H9 (cell line): ENCODE data around the gene CARMIL3. TPM values are rescaled to one million over a fixed set of nuclear protein-coding genes. Genes with fewer than 3 reads are reported as not detected.

Source experiments
- DNase-seq: peaks from one replicate; pipeline ENCODE4 v3.0.0-alpha.2; 2017
- H2AFZ ChIP-seq: one replicate; pipeline ENCODE4 v1.6.1; 2013; ENCODE audit warnings: mild to moderate bottlenecking, low read length, control low read depth, moderate library complexity
- H2AK5ac ChIP-seq: 2 replicates; pipeline ENCODE4 v1.6.1; 2013; ENCODE audit warnings: low read length, control low read depth, mixed read lengths; ENCODE audit not compliant: insufficient read length
- H2BK120ac ChIP-seq: one replicate; pipeline ENCODE4 v1.6.1; 2013; ENCODE audit warnings: low read depth, mild to moderate bottlenecking, low read length, control low read depth, inconsistent platforms; ENCODE audit not compliant: poor library complexity, severe bottlenecking
- H2BK12ac ChIP-seq: 2 replicates; pipeline ENCODE4 v1.6.1; 2013; ENCODE audit warnings: low read length, control low read depth, mixed read lengths, low read depth; ENCODE audit not compliant: insufficient read length
- H2BK15ac ChIP-seq: 2 replicates; pipeline ENCODE4 v1.6.1; 2013; ENCODE audit warnings: low read depth, low read length, control low read depth
- H2BK20ac ChIP-seq: one replicate; pipeline ENCODE4 v1.6.1; 2013; ENCODE audit warnings: low read depth, mild to moderate bottlenecking, low read length, control low read depth, inconsistent platforms; ENCODE audit not compliant: poor library complexity, severe bottlenecking
- H2BK5ac ChIP-seq: 2 replicates; pipeline ENCODE4 v1.6.1; 2013; ENCODE audit warnings: low read length, control low read depth, mixed read lengths; ENCODE audit not compliant: insufficient read length
- H3K14ac ChIP-seq: 2 replicates; pipeline ENCODE4 v1.6.1; 2013; ENCODE audit warnings: low read length, control low read depth; ENCODE audit not compliant: insufficient read depth
- H3K18ac ChIP-seq: 2 replicates; pipeline ENCODE4 v1.6.1; 2013; ENCODE audit warnings: low read depth, mild to moderate bottlenecking, mixed read lengths, low read length, control low read depth; ENCODE audit not compliant: insufficient read length
- H3K23ac ChIP-seq: 2 replicates; pipeline ENCODE4 v1.6.1; 2013; ENCODE audit warnings: low read length, control low read depth, mixed read lengths, low read depth; ENCODE audit not compliant: insufficient read length
- H3K23me2 ChIP-seq: 2 replicates; pipeline ENCODE4 v1.6.1; 2013; ENCODE audit warnings: low read depth, mild to moderate bottlenecking, mixed read lengths, low read length, control low read depth; ENCODE audit not compliant: insufficient read length, poor library complexity, severe bottlenecking
- H3K27ac ChIP-seq: 2 replicates; pipeline ENCODE4 v1.5.1; 2013; ENCODE audit warnings: low read length, control low read depth, mixed read lengths, low read depth; ENCODE audit not compliant: insufficient read length
- H3K27me3 ChIP-seq: 2 replicates; pipeline ENCODE4 v1.6.1; 2013; ENCODE audit warnings: low read length, control low read depth, inconsistent platforms; ENCODE audit not compliant: insufficient read depth
- H3K4ac ChIP-seq: 2 replicates; pipeline ENCODE4 v1.6.1; 2013; ENCODE audit warnings: low read depth, mild to moderate bottlenecking, control low read depth, inconsistent platforms, low read length, moderate library complexity
- H3K4me1 ChIP-seq: 2 replicates; pipeline ENCODE4 v1.6.1; 2013; ENCODE audit warnings: low read length, control low read depth, inconsistent platforms; ENCODE audit not compliant: insufficient read depth
- H3K4me2 ChIP-seq: 2 replicates; pipeline ENCODE4 v1.6.1; 2013; ENCODE audit warnings: low read length, control low read depth, mixed read lengths; ENCODE audit not compliant: insufficient read length, insufficient read depth
- H3K56ac ChIP-seq: 2 replicates; pipeline ENCODE4 v1.6.1; 2013; ENCODE audit warnings: low read depth, mild to moderate bottlenecking, mixed read lengths, low read length, control low read depth; ENCODE audit not compliant: insufficient read length
- H3K79me1 ChIP-seq: 2 replicates; pipeline ENCODE4 v1.6.1; 2013; ENCODE audit warnings: low read depth, mild to moderate bottlenecking, moderate library complexity, low read length, control low read depth, inconsistent platforms; ENCODE audit not compliant: insufficient read depth, poor library complexity, severe bottlenecking
- H3K79me2 ChIP-seq: 2 replicates; pipeline ENCODE4 v1.6.1; 2013; ENCODE audit warnings: low read length, control low read depth, inconsistent platforms; ENCODE audit not compliant: insufficient read depth
- H3K9ac ChIP-seq: 2 replicates; pipeline ENCODE4 v1.6.1; 2013; ENCODE audit warnings: low read length, control low read depth, mixed read lengths; ENCODE audit not compliant: insufficient read length; ENCODE audit errors: extremely low read depth
- H3K9me3 ChIP-seq: one replicate; pipeline ENCODE4 v1.6.1; 2013; ENCODE audit warnings: low read depth, low read length, inconsistent platforms; ENCODE audit not compliant: control insufficient read depth
- H3T11ph ChIP-seq: one replicate; pipeline ENCODE4 v1.6.1; 2013; ENCODE audit warnings: mild to moderate bottlenecking, low read length, control low read depth, inconsistent platforms
- H4K20me1 ChIP-seq: one replicate; pipeline ENCODE4 v1.6.1; 2013; ENCODE audit not compliant: control insufficient read depth, insufficient read length, insufficient read depth
- H4K5ac ChIP-seq: 2 replicates; pipeline ENCODE4 v1.6.1; 2013; ENCODE audit warnings: low read depth, mild to moderate bottlenecking, mixed read lengths, low read length, control low read depth; ENCODE audit not compliant: insufficient read length
- H4K8ac ChIP-seq: replicated peaks from 2 replicates; pipeline ENCODE4 v1.6.1; 2013; ENCODE audit warnings: low read length, control low read depth, mixed read lengths, low read depth; ENCODE audit not compliant: insufficient read length
- H4K91ac ChIP-seq: 2 replicates; pipeline ENCODE4 v1.6.1; 2013; ENCODE audit warnings: low read depth, mild to moderate bottlenecking, moderate library complexity, mixed read lengths, low read length, control low read depth; ENCODE audit not compliant: insufficient read length
- H3K27ac Mint-ChIP-seq, 3 experiments: 2 replicates in 2 of 3; 3 replicates in 1 of 3; pipeline ENCODE4 v1.8.0; 2020 to 2021; ENCODE audit warnings: mixed read lengths in 3 of 3, mild to moderate bottlenecking in 1 of 3, moderate library complexity in 1 of 3
- H3K27me3 Mint-ChIP-seq: 2 replicates; pipeline ENCODE4 v1.8.0; 2021; ENCODE audit warnings: low read depth, mild to moderate bottlenecking, moderate library complexity, mixed read lengths
- H3K36me3 Mint-ChIP-seq, 3 experiments: 2 replicates in 2 of 3; 3 replicates in 1 of 3; pipeline ENCODE4 v1.8.0; 2020 to 2021; ENCODE audit warnings: low read depth in 3 of 3, mixed read lengths in 3 of 3; ENCODE audit not compliant: insufficient read depth in 1 of 3
- H3K4me1 Mint-ChIP-seq, 2 experiments: 2 replicates each; pipeline ENCODE4 v1.8.0; 2020; ENCODE audit warnings: mixed read lengths in 2 of 2
- H3K4me3 Mint-ChIP-seq, 2 experiments: 2 replicates in 1 of 2; 3 replicates in 1 of 2; pipeline ENCODE4 v1.8.0; 2020 to 2021; ENCODE audit warnings: mild to moderate bottlenecking in 2 of 2, mixed read lengths in 2 of 2, moderate library complexity in 1 of 2
- H3K9me3 Mint-ChIP-seq, 2 experiments: 2 replicates in 1 of 2; 3 replicates in 1 of 2; pipeline ENCODE4 v1.8.0; 2020; ENCODE audit warnings: mild to moderate bottlenecking in 2 of 2, mixed read lengths in 2 of 2, moderate library complexity in 1 of 2
- CTCF ChIP-seq: fragments of 200-600 bp; sonication (generic); conservative IDR thresholded peaks from 3 replicates; pipeline ENCODE4 v1.8.0; 2021; ENCODE audit warnings: antibody characterized with exemption, mild to moderate bottlenecking
- whole genome bisulfite sequencing: extraction: QIAGEN DNeasy Blood & Tissue Kit; methylation state at CpG from one replicate; pipeline ENCODE4 v1.1.7; 2013; ENCODE audit warnings: missing lambda C conversion rate, low lambda C conversion rate, mixed read lengths; ENCODE audit not compliant: insufficient read length; ENCODE audit errors: extremely low coverage; 5-methylcytosine and 5-hydroxymethylcytosine counted together
- total RNA-seq: library from RNA; stranded (reverse); gene quantifications from 2 replicates; pipeline ENCODE4 v1.2.1, GENCODE V29; 2021

CARMIL3 gene
- total RNA-seq, 1 experiment from 2014 or later, result 5.8 TPM

GRCh38 chr14:24058951-24059475, 7.2 kb downstream of the CARMIL3 start:
- Histone ChIP-seq H2BK5ac (no peak overlapping the region), H3K4me2 (no peak overlapping the region), H3K79me1 (no peaks in the 10 kb centered on the region), H3T11ph (no peak overlapping the region), H3K79me2 (no peaks in the 10 kb centered on the region), H2BK12ac (no peak overlapping the region), H4K5ac (no peak overlapping the region), H3K23me2 (no peaks in the 10 kb centered on the region), H3K23ac (no peak overlapping the region), H2BK120ac (no peak overlapping the region), H2AK5ac (no peak overlapping the region), H4K20me1 (peaks cover 2% of the 10 kb centered on the region), H3K4ac (no peak overlapping the region), H3K14ac (no peak overlapping the region), H3K9ac (no peak overlapping the region), H3K27ac (no peak overlapping the region), H3K27me3 (no peaks in the 10 kb centered on the region), H4K91ac (no peak overlapping the region), H3K18ac (no peak overlapping the region), H3K9me3 (no peaks in the 10 kb centered on the region), H2BK15ac (no peak overlapping the region), H3K4me1 (no peaks in the 10 kb centered on the region), H2BK20ac (no peak overlapping the region), H2AFZ (no peak overlapping the region), H3K56ac (no peak overlapping the region), H4K8ac (no peak overlapping the region)
- peak; percentile 59 for DNase-seq
- H3K4me3 Mint-ChIP-seq, result peak overlapping the region in 1 of 2 experiments; percentile 34; a peak in 2 of 5 replicates
- H3K36me3 Mint-ChIP-seq, result peaks cover 3 to 9% (median 7%) of the 10 kb centered on the region in 3 experiments; a peak in 6 of 7 replicates
- no CpG with 5 or more reads among the region's 10 CpGs for whole genome bisulfite sequencing
- H3K4me1 Mint-ChIP-seq, result peaks cover 2 to 8% of the 10 kb centered on the region in 2 experiments; a peak in 3 of 4 replicates
- H3K27me3 Mint-ChIP-seq, result no peaks in the 10 kb centered on the region; the same call in 1 of the 2 replicates
- TF ChIP-seq CTCF, result no peak
- H3K9me3 Mint-ChIP-seq, result no peaks in the 10 kb centered on the region
- no peak overlapping the region; a peak in 1 of 7 replicates for H3K27ac Mint-ChIP-seq
